Measurements from ENCODE around the gene GP1BB.

The GP1BB gene

GRCh38 chr22:19744350-19745006 is 21.1 kb downstream of the GP1BB start:
- Histone ChIP-seq H3K4me1 (no peaks in the 10 kb centered on the region), H3K36me3 (ENCODE audit: control insufficient read depth, insufficient read depth, low read length) (no peaks in the 10 kb centered on the region), H3K27me3 (ENCODE audit: control insufficient read depth, insufficient read depth, low read length) (no peaks in the 10 kb centered on the region), H2AFZ (no peak overlapping the region), H3K27ac (no peak overlapping the region), H3K9me3 (ENCODE audit: control insufficient read depth, low read length) (no peaks in the 10 kb centered on the region), H3K79me2 (no peaks in the 10 kb centered on the region), H3K9ac (no peak overlapping the region), H3K4me3 (ENCODE audit: low read depth, low read length) (no peak overlapping the region), H3K4me2 (ENCODE audit: low read length) (no peak overlapping the region)
- TF ChIP-seq CTCF (IDR thresholded peaks at IDR 0.05), result no peak

- Histone ChIP-seq H3K79me2 (no peaks in the 10 kb centered on the region), H3K36me3 (ENCODE audit: control insufficient read depth, insufficient read depth, low read length) (no peaks in the 10 kb centered on the region), H3K4me1 (no peaks in the 10 kb centered on the region), H3K4me3 (ENCODE audit: low read depth, low read length) (no peak overlapping the region), H3K27ac (no peak overlapping the region), H3K4me2 (ENCODE audit: low read length) (no peak overlapping the region), H3K9ac (no peak overlapping the region), H3K27me3 (ENCODE audit: control insufficient read depth, insufficient read depth, low read length) (no peaks in the 10 kb centered on the region), H2AFZ (no peak overlapping the region), H3K9me3 (ENCODE audit: control insufficient read depth, low read length) (no peaks in the 10 kb centered on the region)
- TF ChIP-seq CTCF (IDR thresholded peaks at IDR 0.05), result no peak
These were observed 22.1 kb downstream of the GP1BB start for GRCh38 chr22:19745155-19746101.

- Histone ChIP-seq H3K9me3 (ENCODE audit: control insufficient read depth, low read length) (no peaks in the 10 kb centered on the region), H3K27ac (no peak overlapping the region), H3K27me3 (ENCODE audit: control insufficient read depth, insufficient read depth, low read length) (no peaks in the 10 kb centered on the region), H3K4me3 (ENCODE audit: low read depth, low read length) (no peak overlapping the region), H3K9ac (no peak overlapping the region), H3K79me2 (no peaks in the 10 kb centered on the region), H3K4me1 (no peaks in the 10 kb centered on the region), H2AFZ (no peak overlapping the region), H3K4me2 (ENCODE audit: low read length) (no peak overlapping the region), H3K36me3 (ENCODE audit: control insufficient read depth, insufficient read depth, low read length) (no peaks in the 10 kb centered on the region)
- no peak for TF ChIP-seq CTCF (IDR thresholded peaks at IDR 0.05)
These were observed 23.4 kb downstream of the GP1BB start for GRCh38 chr22:19746726-19747125.

GRCh38 chr22:19747551-19747950 is 24.2 kb downstream of the GP1BB start:
- no peaks in the 10 kb centered on the region for H3K4me1 ChIP-seq
- no peaks in the 10 kb centered on the region for H3K9me3 ChIP-seq (ENCODE audit: control insufficient read depth, low read length)
- H3K4me3 ChIP-seq (ENCODE audit: low read depth, low read length), result no peak overlapping the region
- no peaks in the 10 kb centered on the region for H3K79me2 ChIP-seq
- H3K36me3 ChIP-seq (ENCODE audit: control insufficient read depth, insufficient read depth, low read length), result no peaks in the 10 kb centered on the region
- TF ChIP-seq CTCF (IDR thresholded peaks at IDR 0.05), result no peak
- no peak overlapping the region for H3K9ac ChIP-seq
- no peak overlapping the region for H3K4me2 ChIP-seq (ENCODE audit: low read length)
- no peak overlapping the region for H2AFZ ChIP-seq
- H3K27me3 ChIP-seq (ENCODE audit: control insufficient read depth, insufficient read depth, low read length), result no peaks in the 10 kb centered on the region
- no peak overlapping the region for H3K27ac ChIP-seq

All from parathyroid adenoma (tissue), 2 donors.